Nephron progenitor cell (in vitro differentiated cells): Measurements from ENCODE around the gene KCNQ1.
A peak's percentile ranks its signal among the peaks of the same experiment; 100 is the strongest.

Experiments
- DNase-seq: peaks from one replicate; pipeline ENCODE4 v3.0.0; 2021
- H3K27ac Mint-ChIP-seq: 2 replicates; pipeline ENCODE4 v1.8.0; 2021; ENCODE audit warnings: mild to moderate bottlenecking, moderate library complexity, mixed read lengths
- H3K27me3 Mint-ChIP-seq: 2 replicates; pipeline ENCODE4 v1.8.0; 2021; ENCODE audit warnings: mild to moderate bottlenecking, low read depth, mixed read lengths; ENCODE audit not compliant: poor library complexity
- H3K36me3 Mint-ChIP-seq: 2 replicates; pipeline ENCODE4 v1.8.0; 2021; ENCODE audit warnings: low read depth, mixed read lengths
- H3K4me1 Mint-ChIP-seq: 2 replicates; pipeline ENCODE4 v1.8.0; 2021; ENCODE audit warnings: mixed read lengths
- H3K4me3 Mint-ChIP-seq: 2 replicates; pipeline ENCODE4 v1.8.0; 2021; ENCODE audit warnings: mild to moderate bottlenecking, moderate library complexity, mixed read lengths
- H3K9me3 Mint-ChIP-seq: 2 replicates; pipeline ENCODE4 v1.8.0; 2021; ENCODE audit warnings: mild to moderate bottlenecking, moderate library complexity, mixed read lengths
- TF ChIP-seq, protein P1 (sequence below): fragments of 200-600 bp; sonication (generic); IDR thresholded peaks from 2 replicates; pipeline ENCODE4 v1.5.0; 2021; ENCODE audit warnings: antibody characterized with exemption

KCNQ1 gene

DNA sequence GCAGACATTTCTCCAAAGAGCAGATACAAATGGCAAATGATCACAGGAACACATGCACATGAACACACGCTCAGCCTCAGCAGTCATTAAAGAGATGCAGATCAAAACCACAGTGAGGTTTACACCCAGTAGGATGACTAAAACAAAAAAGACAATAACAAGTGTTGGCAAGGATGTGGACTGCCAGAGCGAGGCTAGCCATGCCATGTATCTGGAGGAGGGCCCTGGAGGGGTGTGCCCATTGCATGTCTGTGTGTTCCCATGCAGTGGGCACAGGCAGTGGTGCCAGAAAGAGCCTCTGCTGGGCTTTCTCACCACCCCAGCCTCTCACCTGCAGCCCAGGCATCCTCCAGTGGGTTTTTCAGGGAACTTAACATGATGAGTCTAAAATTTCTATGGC is 309.2 kb downstream of the KCNQ1 start:
- DNase-seq, result no peak
- Mint-ChIP-seq H3K4me3 (no peak overlapping the region), H3K4me1 (peaks cover 46% of the 10 kb centered on the region), H3K27ac (no peak overlapping the region), H3K36me3 (peaks cover 6% of the 10 kb centered on the region), H3K9me3 (peaks cover 54% of the 10 kb centered on the region), H3K27me3 (peaks cover 17% of the 10 kb centered on the region)
- TF ChIP-seq, protein P1, sequence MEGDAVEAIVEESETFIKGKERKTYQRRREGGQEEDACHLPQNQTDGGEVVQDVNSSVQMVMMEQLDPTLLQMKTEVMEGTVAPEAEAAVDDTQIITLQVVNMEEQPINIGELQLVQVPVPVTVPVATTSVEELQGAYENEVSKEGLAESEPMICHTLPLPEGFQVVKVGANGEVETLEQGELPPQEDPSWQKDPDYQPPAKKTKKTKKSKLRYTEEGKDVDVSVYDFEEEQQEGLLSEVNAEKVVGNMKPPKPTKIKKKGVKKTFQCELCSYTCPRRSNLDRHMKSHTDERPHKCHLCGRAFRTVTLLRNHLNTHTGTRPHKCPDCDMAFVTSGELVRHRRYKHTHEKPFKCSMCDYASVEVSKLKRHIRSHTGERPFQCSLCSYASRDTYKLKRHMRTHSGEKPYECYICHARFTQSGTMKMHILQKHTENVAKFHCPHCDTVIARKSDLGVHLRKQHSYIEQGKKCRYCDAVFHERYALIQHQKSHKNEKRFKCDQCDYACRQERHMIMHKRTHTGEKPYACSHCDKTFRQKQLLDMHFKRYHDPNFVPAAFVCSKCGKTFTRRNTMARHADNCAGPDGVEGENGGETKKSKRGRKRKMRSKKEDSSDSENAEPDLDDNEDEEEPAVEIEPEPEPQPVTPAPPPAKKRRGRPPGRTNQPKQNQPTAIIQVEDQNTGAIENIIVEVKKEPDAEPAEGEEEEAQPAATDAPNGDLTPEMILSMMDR, result no peak

DNA sequence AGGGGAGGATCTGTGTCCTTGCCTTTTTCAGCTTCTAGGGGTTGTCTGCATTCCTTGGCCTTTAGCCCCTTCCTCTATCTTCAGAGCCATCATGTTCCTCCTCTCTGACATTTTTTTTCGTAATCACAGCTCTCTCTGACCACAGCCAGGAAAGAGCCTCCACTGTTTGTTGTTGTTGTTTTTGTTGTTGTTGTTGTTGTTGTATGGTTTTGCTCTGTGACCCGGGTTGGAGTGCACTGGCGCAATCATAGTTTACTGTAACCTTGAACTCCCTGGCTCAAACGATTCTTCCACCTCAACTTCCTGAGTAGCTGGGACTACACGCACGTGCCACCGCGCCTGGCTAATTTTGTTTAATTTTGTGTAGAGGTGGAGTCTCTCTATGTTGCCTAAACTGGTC is 310.3 kb downstream of the KCNQ1 start:
- Mint-ChIP-seq H3K27me3 (peaks cover 17% of the 10 kb centered on the region), H3K4me1 (peaks cover 39% of the 10 kb centered on the region), H3K4me3 (no peak overlapping the region), H3K36me3 (peaks cover 6% of the 10 kb centered on the region), H3K27ac (no peak overlapping the region), H3K9me3 (peaks cover 58% of the 10 kb centered on the region)
- TF ChIP-seq, protein P1, result no peak
- DNase-seq, result no peak

DNA sequence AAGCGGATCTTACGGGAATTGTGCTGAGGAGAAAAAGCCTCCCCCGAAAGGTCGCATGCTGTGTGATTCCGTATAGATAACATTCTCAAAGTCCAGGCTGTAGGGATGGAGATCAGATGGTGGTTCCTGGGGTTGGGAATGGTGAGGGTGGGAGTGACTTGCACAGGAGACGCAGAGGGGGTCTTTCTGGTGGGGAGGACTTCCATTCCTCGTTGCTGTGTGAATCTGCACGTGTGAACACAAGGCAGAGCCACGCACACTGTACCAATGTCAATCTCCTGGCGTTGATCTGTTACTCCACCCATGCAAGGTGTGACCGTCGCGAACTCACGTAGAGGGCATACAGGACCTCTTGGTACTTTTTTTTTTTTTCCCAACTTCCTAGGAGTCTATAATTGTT is 313.9 kb downstream of the KCNQ1 start:
- no peak for DNase-seq
- Mint-ChIP-seq H3K4me1 (peaks cover 22% of the 10 kb centered on the region), H3K9me3 (peaks cover 65% of the 10 kb centered on the region), H3K4me3 (no peak overlapping the region), H3K36me3 (peaks cover 5% of the 10 kb centered on the region), H3K27me3 (peaks cover 7% of the 10 kb centered on the region), H3K27ac (peak overlapping the region; percentile 19)
- TF ChIP-seq, protein P1, result no peak

DNA sequence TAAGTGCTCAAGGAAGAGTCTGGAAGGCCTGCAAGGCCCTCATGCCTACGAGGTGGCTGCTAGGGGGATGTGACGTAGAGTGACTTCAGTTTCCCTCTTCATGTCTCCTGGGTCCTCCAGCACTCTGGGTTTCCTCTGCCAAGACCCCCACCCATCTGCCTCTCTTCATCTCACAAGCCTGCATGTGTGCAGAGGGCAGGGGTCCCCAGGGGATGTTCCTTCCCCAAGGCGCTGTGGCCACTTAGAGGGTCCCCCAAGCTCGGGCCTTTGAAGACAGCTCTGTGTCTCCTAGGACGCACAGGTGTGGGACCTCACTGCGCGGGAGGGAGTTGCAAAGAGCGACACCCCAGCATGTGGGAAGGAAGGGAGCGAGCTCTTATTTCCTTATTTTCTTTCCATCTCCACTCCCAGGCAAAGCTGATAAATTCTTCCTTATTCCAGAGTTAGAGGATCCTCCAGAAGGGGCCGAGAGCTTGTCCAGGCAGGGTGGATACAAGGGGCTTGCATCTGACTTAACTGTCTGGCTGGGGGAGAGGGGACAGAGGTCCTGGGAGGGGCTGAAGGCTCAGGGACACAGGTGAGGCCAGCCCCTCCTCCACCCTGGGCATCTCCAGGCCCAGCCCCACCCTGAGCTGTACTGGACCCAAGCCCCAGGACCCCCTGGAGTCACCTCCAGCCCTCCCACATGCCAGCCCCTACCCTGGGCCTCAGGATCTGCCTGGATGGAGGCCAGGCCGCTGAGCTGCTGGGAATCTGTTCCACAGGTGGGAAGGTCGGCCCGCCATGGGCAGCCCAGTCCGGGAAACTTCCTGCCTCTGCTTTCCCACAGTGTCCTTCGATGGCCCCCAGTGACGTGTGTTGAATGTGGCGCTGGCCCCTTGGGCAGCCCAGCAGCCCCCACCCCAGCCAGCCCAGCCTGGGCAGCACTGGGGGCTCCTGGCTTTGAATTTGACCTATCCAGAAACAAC is 314.7 kb downstream of the KCNQ1 start:
- peaks cover 57% of the 10 kb centered on the region for H3K9me3 Mint-ChIP-seq
- peaks cover 4% of the 10 kb centered on the region for H3K27me3 Mint-ChIP-seq
- no peak overlapping the region for H3K4me3 Mint-ChIP-seq
- TF ChIP-seq, protein P1, result no peak
- peak overlapping the region; percentile 19 for H3K27ac Mint-ChIP-seq
- H3K36me3 Mint-ChIP-seq, result no peaks in the 10 kb centered on the region
- no peak for DNase-seq
- peaks cover 28% of the 10 kb centered on the region for H3K4me1 Mint-ChIP-seq

DNA sequence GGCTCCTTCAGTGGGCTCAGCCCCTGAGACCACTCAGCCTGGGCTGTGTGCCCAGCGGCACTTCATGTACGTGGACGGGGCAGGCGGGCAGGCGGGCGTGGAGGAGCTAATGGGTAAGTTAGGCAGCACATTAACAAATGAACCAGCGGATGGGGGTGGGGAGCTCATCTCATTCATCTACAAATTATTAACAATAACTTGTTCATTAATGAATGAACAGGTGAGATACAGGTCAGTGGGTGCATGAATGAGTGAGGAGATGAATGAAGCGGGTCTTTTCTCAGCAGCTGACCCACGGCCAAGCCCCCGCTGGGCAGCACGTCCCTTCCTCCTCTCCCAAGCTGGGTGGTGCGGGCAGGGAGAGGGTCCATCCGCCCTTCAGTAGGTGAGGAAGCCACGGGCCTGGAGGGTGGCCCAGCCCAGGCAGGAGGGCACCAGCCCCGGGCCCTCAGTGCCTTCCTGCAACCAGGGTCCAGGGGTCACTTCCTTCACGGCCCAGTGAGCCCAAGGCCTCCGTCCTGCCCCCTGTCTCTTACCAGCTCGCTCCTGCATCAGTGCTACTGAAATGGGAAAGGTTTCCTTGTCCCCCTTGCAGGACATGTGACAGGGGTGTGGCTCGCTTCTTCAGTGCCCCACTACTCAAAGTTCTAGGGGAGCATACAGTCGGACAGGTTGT is 315.5 kb downstream of the KCNQ1 start:
- no peak overlapping the region for H3K4me3 Mint-ChIP-seq
- DNase-seq, result no peak
- peaks cover 7% of the 10 kb centered on the region for H3K27me3 Mint-ChIP-seq
- no peak overlapping the region for H3K27ac Mint-ChIP-seq
- TF ChIP-seq, protein P1, result no peak
- peaks cover 33% of the 10 kb centered on the region for H3K4me1 Mint-ChIP-seq
- H3K36me3 Mint-ChIP-seq, result no peaks in the 10 kb centered on the region
- peaks cover 55% of the 10 kb centered on the region for H3K9me3 Mint-ChIP-seq
